GM23338 (cell line): ENCODE measurements around the gene TRPC6. TPM values are rescaled to one million over a fixed set of nuclear protein-coding genes. Genes with fewer than 3 reads are reported as not detected.

Experiments
- ATAC-seq: fragments of 200-7000 bp; cut with Tn5 transposase; 3 replicates; pipeline ENCODE4 v1.9.1; 2020
- DNase-seq: peaks from one replicate; pipeline ENCODE4 v3.0.0-alpha.2; 2015; ENCODE audit warnings: low spot score
- H2AFZ ChIP-seq: fragments of 200-600 bp; sonication (generic); 2 replicates; pipeline ENCODE4 v1.8.0; 2016; ENCODE audit warnings: antibody characterized with exemption, mild to moderate bottlenecking, moderate library complexity
- H3F3A ChIP-seq: fragments of 200-600 bp; sonication (generic); replicated peaks from 2 replicates; pipeline ENCODE4 v1.8.0; 2017; ENCODE audit warnings: antibody characterized with exemption, mixed run types, low read depth
- H3K27ac ChIP-seq: fragments of 200-600 bp; sonication (generic); 2 replicates; pipeline ENCODE4 v1.6.1; 2016; ENCODE audit warnings: low read depth
- H3K27me3 ChIP-seq: fragments of 200-600 bp; sonication (generic); 2 replicates; pipeline ENCODE4 v1.8.0; 2016; ENCODE audit warnings: mild to moderate bottlenecking, mixed run types, moderate library complexity; ENCODE audit not compliant: insufficient read depth
- H3K36me3 ChIP-seq: fragments of 200-600 bp; sonication (generic); 2 replicates; pipeline ENCODE4 v1.8.0; 2016; ENCODE audit warnings: mild to moderate bottlenecking; ENCODE audit not compliant: insufficient read depth
- H3K4me1 ChIP-seq: fragments of 200-600 bp; sonication (generic); 2 replicates; pipeline ENCODE4 v1.8.0; 2016; ENCODE audit warnings: mild to moderate bottlenecking, moderate library complexity; ENCODE audit not compliant: insufficient read depth
- H3K4me2 ChIP-seq: fragments of 200-600 bp; sonication (generic); 2 replicates; pipeline ENCODE4 v1.7.1; 2017; ENCODE audit warnings: mixed run types
- H3K4me3 ChIP-seq: fragments of 200-600 bp; sonication (generic); 2 replicates; pipeline ENCODE4 v1.6.1; 2016; ENCODE audit warnings: mixed run types
- H3K79me2 ChIP-seq: fragments of 200-600 bp; sonication (generic); replicated peaks from 2 replicates; pipeline ENCODE4 v1.8.0; 2017; ENCODE audit warnings: mild to moderate bottlenecking; ENCODE audit not compliant: insufficient read depth
- H3K9me2 ChIP-seq: fragments of 200-600 bp; sonication (generic); 2 replicates; pipeline ENCODE4 v1.8.0; 2017; ENCODE audit not compliant: insufficient read depth
- H4K20me1 ChIP-seq: fragments of 200-600 bp; sonication (generic); replicated peaks from 2 replicates; pipeline ENCODE4 v1.8.0; 2017; ENCODE audit warnings: mild to moderate bottlenecking; ENCODE audit not compliant: insufficient read depth
- H3K27ac Mint-ChIP-seq: 2 replicates; pipeline ENCODE4 v1.8.0; 2020; ENCODE audit warnings: inconsistent platforms, mild to moderate bottlenecking, moderate library complexity, mixed read lengths
- H3K27me3 Mint-ChIP-seq: 3 replicates; pipeline ENCODE4 v1.8.0; 2022; ENCODE audit warnings: low read depth, mild to moderate bottlenecking, moderate library complexity, mixed read lengths, inconsistent platforms; ENCODE audit not compliant: insufficient read depth, poor library complexity
- H3K36me3 Mint-ChIP-seq: 3 replicates; pipeline ENCODE4 v1.8.0; 2021; ENCODE audit warnings: low read depth, mild to moderate bottlenecking, inconsistent platforms, moderate library complexity, mixed read lengths
- H3K4me1 Mint-ChIP-seq: 3 replicates; pipeline ENCODE4 v1.8.0; 2020; ENCODE audit warnings: mild to moderate bottlenecking, inconsistent platforms, mixed read lengths
- H3K4me3 Mint-ChIP-seq: 3 replicates; pipeline ENCODE4 v1.8.0; 2021; ENCODE audit warnings: moderate library complexity, mild to moderate bottlenecking, inconsistent platforms, mixed read lengths
- H3K9me3 Mint-ChIP-seq: 3 replicates; pipeline ENCODE4 v1.8.0; 2020; ENCODE audit warnings: moderate library complexity, mild to moderate bottlenecking, inconsistent platforms, mixed read lengths
- CREB1 ChIP-seq: fragments of 250-450 bp; sonication (Bioruptor Pico); IDR thresholded peaks from 2 replicates; pipeline ENCODE4 v1.5.0; 2020; ENCODE audit warnings: low read depth, mild to moderate bottlenecking, moderate library complexity
- CTCF ChIP-seq, 2 experiments: fragments of 200-600 bp in 1 of 2; sonication (generic) in 1 of 2; conservative IDR thresholded peaks; 2 replicates each; pipeline versions ENCODE4 v1.5.1 to v1.6.1; 2016 to 2017; ENCODE audit warnings: antibody characterized with exemption in 2 of 2, low read depth in 2 of 2, mild to moderate bottlenecking in 2 of 2, moderate library complexity in 1 of 2
- ETS1 ChIP-seq: IDR thresholded peaks from 2 replicates; pipeline ENCODE4 v1.6.1; 2016; ENCODE audit warnings: antibody characterized with exemption
- EZH2phosphoT487 ChIP-seq: fragments of 200-600 bp; sonication (generic); IDR thresholded peaks from one replicate; pipeline ENCODE4 v1.8.1; 2018; ENCODE audit warnings: antibody characterized with exemption; ENCODE audit not compliant: unreplicated experiment
- JUNB ChIP-seq: IDR thresholded peaks from one replicate; pipeline ENCODE4 v1.6.1; 2016; ENCODE audit warnings: antibody characterized with exemption; ENCODE audit not compliant: unreplicated experiment
- REST ChIP-seq: IDR thresholded peaks from one replicate; pipeline ENCODE4 v1.6.1; 2018; ENCODE audit warnings: antibody characterized with exemption; ENCODE audit not compliant: unreplicated experiment
- STAT1 ChIP-seq: IDR thresholded peaks from one replicate; pipeline ENCODE4 v1.6.1; 2016; ENCODE audit warnings: antibody characterized with exemption; ENCODE audit not compliant: unreplicated experiment
- ZNF462 ChIP-seq: fragments of 250-450 bp; sonication (Bioruptor Pico); IDR thresholded peaks from 2 replicates; pipeline ENCODE4 v1.5.0; 2020; ENCODE audit warnings: mild to moderate bottlenecking, moderate library complexity
- polyA plus RNA-seq: library from polyadenylated mRNA; unstranded; fragments of >200 nt; fragmentation: Nextera tagmentation; extraction: Ambion mirVana; gene quantifications from 2 replicates; pipeline ENCODE4 v1.2.1, GENCODE V29; 2016
- total RNA-seq: library from RNA; depleted of rRNA; stranded (reverse); fragments of >200 nt; shearing (Covaris generic); gene quantifications from 2 replicates; pipeline ENCODE4 v1.2.3, GENCODE V29; 2014

Gene TRPC6
- total and polyA plus RNA-seq, 2 experiments from 2014 or later: 0.05 to 4.4 TPM

GRCh38 chr11:101574886-101575285 is 8.9 kb downstream of the TRPC6 start:
- H3K4me1 Mint-ChIP-seq: peaks cover 8% of the 10 kb centered on the region; the same call in 2 of the 3 replicates
- peaks cover 12% of the 10 kb centered on the region; the same call in 1 of the 2 replicates for H3K4me1 ChIP-seq
- ATAC-seq (no peak), DNase-seq (no peak)
- no peaks in the 10 kb centered on the region for H3K79me2 ChIP-seq
- H3K9me3 Mint-ChIP-seq: peaks cover 6% of the 10 kb centered on the region; the same call in 2 of the 3 replicates
- peaks cover 2% of the 10 kb centered on the region for H3K27me3 Mint-ChIP-seq
- H3K4me2 ChIP-seq: no peak overlapping the region
- H3K36me3 Mint-ChIP-seq: no peaks in the 10 kb centered on the region
- H4K20me1 ChIP-seq: no peaks in the 10 kb centered on the region
- H3K27me3 ChIP-seq: no peaks in the 10 kb centered on the region
- H3K4me3 Mint-ChIP-seq: no peak overlapping the region
- TF ChIP-seq EZH2phosphoT487: no peak
- TF ChIP-seq ETS1: no peak
- TF ChIP-seq STAT1: no peak
- no peak for TF ChIP-seq CREB1 (CRISPR knock-in tag)
- TF ChIP-seq CTCF (conservative IDR thresholded peaks at IDR 0.05; ENCODE audit: low read depth in 2 of 2): no peak
- no peak for TF ChIP-seq JUNB
- no peak for TF ChIP-seq ZNF462 (CRISPR knock-in tag)
- TF ChIP-seq REST: no peak
- no peak overlapping the region for H3K27ac Mint-ChIP-seq
- no peaks in the 10 kb centered on the region for H3K36me3 ChIP-seq
- no peak overlapping the region for H3K4me3 ChIP-seq
- H2AFZ ChIP-seq: no peak overlapping the region
- no peaks in the 10 kb centered on the region for H3K9me2 ChIP-seq
- H3K27ac ChIP-seq: no peak overlapping the region
- H3F3A ChIP-seq: no peaks in the 10 kb centered on the region
